AG08395 (cell line): Measurements from ENCODE around the gene CDYL2.
"Not testable (repeated sequence)": the region's sequence is repeated elsewhere in the genome, so short reads cannot be mapped to it uniquely, and the experiment has no call there.

ENCODE experiments used
- DNase-seq: peaks from one replicate; pipeline ENCODE4 v3.0.0; 2012; ENCODE audit warnings: mixed read lengths, low spot score

The CDYL2 gene

DNA sequence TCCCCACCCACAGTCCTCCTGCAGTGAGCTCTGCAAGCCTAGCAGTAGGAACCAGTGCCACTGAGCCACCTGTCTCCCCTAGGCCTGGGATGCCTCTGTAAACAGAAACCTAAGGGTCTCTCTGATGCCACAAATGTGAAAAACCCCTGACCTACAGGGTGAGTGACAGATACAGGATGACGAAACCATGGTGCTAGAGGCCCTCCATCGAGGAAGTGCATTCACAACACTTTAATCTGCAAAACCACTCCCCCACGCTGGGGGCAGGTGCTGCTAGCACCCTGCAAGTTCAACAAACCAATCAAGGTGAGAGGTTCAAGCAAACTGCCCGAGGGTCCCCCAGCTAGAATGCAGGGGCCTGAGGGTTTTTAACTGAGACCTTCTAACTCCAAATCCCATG is 59.5 kb downstream of the CDYL2 start:
- no peak for DNase-seq

GRCh38 chr16:80743772-80744171 is 60.6 kb downstream of the CDYL2 start:
- no peak for DNase-seq

DNA sequence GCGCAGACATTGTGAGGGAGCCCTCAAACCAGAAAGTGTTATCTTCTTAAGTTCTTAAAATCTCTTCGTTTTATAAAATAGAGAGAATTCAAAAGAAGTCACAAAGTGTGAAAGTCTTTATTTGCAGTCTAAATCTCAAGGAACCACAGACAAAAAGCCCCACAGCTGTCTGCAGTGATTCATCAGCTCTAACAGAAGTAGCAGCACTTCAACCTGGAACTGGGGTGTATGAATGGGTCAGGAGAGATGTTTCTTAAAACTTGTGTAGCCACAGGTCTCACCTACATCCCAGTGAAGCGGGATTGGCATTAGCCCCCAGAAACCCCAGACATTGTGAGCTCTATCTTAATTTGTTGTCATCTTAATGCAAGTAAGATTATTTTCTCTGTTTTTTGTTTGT is 61.1 kb downstream of the CDYL2 start:
- no peak for DNase-seq

DNA sequence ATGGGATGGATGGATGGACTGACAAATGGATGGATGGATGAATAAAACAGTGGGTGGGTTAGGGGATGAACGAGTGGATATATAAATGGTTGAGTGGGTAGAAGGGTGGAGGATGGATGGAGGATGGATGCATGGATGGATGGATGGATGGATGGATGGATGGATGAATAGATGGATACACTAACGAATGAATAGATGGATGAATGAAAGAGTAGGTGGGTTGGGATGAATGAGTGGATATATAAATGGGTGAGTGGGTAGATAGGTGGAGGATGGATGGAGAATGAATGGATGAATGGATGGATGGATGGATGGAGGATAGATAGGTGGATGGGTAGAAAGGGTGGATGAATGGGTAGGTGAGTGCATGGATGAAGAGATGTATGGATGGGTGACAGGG is 62.1 kb downstream of the CDYL2 start:
- no peak for DNase-seq

DNA sequence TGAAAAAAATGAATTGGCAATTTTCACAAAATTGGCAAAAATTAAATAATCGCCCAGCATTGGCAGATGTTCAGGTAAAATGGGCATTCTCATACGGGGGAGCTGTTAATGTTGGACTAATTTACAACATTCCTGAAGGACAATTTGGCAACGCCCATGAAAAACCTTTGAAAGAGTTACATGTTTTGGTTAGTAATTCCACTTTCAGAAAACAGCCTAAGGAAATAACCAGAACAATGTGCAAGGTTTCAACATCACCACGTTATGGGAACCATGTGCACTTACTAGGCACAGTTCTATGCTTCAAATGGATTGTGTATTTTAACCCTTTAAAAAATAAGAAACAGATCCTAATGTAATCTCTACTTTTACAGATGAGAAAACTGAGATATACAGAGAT is 62.7 kb downstream of the CDYL2 start:
- DNase-seq, result no peak

DNA sequence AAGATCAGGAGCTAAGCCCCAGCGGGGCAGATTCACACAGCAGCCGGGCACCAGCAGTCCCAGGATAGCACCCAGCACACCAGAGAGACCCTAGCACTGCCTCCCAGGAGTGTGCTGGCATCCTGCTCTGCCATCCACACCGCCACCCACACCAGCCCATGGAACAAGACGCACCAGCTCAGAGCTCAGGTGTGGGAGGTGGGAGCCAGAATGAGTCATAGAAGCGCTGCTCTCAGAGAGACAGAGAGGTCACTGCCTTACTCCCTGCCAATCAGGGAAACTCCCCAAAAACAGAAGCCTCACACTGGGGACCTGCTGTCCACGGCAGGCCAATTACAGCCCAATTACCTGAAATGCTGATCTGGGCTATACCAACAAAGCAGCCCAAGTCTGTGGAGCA is 64.9 kb downstream of the CDYL2 start:
- DNase-seq, result no peak

DNA sequence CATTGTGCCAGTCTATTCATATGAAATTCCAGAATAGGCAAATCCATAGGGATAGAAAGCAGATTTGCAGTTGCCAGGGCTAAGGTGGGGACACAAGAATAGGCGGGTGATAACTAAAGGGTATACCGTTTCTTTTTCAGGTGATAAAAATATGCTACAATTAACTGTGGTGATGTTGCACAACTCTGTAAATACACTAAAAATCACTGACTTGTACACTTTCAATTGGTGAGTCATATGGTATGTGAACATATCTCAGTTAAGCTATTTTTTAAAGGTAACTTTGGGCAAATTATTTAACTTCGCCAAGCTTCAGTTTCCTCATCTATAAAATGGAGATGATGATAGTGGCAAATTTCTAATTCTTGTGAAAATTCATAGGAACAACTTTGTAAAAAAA is 65.9 kb downstream of the CDYL2 start:
- DNase-seq, result no peak

- DNase-seq, result no peak
These were observed 68.6 kb downstream of the CDYL2 start for GRCh38 chr16:80735846-80736245.

GRCh38 chr16:80733407-80733806 is 71.0 kb downstream of the CDYL2 start:
- no peak for DNase-seq

- no peak for DNase-seq
These were observed 72.5 kb downstream of the CDYL2 start for GRCh38 chr16:80731915-80732314.

DNA sequence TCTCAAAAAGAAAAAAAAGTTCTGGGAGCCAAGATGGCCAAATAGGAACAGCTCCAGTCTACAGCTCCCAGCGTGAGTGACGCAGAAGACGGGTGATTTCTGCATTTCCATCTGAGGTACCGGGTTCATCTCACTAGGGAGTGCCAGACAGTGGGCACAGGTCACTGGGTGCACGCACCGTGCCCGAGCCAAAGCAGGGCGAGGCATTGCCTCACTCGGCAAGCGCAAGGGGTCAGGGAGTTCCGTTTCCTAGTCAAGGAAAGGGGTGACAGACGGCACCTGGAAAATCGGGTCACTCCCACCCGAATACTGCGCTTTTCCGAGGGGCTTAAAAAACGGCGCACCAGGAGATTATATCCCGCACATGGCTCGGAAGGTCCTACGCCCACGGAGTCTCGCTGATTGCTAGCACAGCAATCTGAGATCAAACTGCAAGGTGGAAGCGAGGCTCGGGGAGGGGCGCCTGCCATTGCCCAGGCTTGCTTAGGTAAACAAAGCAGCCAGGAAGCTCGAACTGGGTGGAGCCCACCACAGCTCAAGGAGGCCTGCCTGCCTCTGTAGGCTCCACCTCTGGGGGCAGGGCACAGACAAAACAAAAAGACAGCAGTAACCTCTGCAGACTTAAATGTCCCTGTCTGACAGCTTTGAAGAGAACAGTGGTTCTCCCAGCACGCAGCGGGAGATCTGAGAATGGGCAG is 77.2 kb downstream of the CDYL2 start:
- DNase-seq, result not testable (repeated sequence)

DNA sequence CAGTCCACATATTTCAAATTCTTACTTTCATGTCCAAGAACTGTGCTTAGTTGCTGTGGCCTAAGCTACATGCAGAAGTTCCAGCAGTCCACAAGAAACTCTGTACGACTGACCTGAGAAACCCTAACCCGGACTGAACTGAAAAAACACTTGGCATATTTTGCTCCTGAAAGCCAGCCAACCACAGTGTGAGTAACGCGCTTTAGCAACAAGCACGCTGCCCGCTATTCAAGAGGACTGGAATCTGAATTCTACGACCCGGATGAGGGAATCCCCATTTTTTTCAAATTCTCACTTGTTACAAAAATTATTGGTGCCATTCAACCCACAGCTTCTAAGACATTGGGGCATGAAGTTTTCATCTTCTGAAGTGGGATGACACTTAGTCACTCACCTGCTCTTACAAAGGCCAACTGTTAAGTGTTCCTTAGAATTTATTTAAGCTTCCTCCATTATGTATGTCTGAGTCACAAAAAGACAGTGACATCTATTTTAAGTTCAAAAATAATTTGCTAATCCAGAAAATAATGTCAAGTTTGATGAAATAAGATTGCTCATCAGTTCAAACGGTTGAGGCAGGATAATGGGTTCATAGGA is 78.7 kb downstream of the CDYL2 start:
- DNase-seq, result no peak

DNA sequence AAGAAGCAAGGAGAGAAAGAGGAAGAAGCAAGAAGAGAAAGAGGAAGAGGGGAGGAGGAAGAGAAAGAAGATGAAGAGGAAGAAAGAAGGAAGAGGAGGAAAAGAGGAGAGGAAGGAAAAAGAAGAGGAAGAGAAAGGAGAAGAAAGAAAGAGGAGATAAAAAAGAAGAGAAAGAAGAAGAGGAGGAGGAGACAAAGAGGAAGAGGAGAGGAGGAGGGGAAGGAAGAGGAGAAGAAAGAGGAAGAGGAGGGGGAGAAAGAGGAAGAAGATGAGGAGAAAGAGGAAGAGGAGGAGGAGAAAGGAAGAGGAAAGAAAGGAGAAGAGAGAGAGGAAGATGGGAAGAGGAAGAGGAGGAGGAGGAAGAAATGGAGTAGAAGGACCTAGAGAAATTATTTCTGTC is 80.4 kb downstream of the CDYL2 start:
- DNase-seq, result no peak

DNA sequence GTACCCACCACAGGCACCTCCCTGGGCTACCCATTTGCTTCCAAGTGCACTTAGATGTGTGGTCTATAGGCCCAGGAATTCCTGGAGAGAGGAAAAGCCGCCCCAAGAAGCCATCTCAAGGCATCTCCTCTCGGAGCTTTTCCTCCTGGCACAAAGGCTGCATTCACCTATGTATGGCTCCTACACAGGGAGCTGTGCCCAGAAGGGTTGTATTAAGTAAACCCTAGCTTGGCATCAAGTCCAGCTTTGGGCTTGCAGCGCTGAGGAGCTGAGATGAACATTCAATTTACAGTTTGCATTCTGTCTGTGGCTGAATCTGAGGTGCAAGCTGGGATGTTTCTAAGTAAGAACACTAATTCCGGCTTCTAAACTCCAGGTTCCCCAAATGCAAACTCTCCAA is 81.3 kb downstream of the CDYL2 start:
- DNase-seq, result no peak

- peak; percentile 41 for DNase-seq
These were observed 83.5 kb downstream of the CDYL2 start for GRCh38 chr16:80720804-80721371.

DNA sequence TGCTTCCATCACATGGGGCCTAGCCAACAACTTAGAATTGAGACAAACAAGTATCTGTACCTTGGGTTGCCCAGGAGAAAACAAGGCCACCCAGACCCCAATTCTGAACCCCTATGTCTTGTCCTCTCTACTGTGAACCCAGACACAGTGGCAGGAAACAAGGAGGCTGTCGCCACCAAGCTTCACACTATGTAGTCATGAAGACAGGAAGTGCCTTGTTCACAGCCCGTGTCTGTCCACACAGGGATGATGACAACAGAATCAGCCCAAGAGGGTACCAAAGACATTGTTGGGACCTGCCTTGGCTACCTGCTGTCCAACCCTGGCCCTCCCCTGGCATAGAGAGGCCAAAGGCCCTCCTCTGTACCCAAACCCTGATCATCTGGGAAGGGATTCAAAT is 84.8 kb downstream of the CDYL2 start:
- DNase-seq, result no peak

DNA sequence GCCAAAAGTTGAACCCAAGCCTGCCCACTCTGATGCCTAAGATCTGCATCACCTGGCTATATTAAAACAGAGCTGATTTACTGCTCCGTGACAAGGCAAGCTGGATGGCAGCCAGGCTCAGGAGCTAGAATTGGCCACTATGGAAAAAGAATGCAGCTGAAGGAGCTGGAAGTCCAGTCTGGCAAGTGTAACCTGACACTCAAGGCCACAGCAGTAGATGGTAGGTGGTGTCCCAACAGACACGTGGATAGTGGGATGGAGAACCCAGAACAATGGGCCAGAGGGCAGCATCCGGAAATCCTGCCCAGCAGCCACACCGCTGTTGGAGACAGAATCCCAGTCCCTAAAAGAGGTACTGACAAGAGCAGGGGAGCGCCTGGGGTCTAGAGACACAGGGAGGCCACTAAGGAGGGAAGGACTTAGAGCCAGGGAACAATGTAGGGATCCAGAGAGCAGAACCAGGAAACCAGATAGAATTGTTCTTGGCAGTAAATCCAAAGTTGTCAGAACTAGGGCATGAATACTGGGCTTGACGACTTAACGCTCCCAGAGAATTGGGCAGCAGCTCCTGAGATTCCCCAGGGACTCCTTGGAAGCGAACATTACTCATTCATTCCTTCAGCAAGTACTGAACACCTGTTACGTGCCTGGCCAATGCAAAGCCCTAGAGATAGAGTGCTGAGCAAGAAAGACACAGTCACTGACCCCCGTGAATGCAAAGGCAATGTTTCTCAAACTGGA is 85.7 kb downstream of the CDYL2 start:
- peak; percentile 18 for DNase-seq

GRCh38 chr16:80717611-80718010 is 86.8 kb downstream of the CDYL2 start:
- DNase-seq, result no peak

- DNase-seq, result no peak
These were observed 87.7 kb downstream of the CDYL2 start for GRCh38 chr16:80716564-80717139.

- DNase-seq, result no peak
These were observed 93.0 kb downstream of the CDYL2 start for GRCh38 chr16:80711406-80711805.

GRCh38 chr16:80710918-80711317 is 93.5 kb downstream of the CDYL2 start:
- peak; percentile 25 for DNase-seq

DNA sequence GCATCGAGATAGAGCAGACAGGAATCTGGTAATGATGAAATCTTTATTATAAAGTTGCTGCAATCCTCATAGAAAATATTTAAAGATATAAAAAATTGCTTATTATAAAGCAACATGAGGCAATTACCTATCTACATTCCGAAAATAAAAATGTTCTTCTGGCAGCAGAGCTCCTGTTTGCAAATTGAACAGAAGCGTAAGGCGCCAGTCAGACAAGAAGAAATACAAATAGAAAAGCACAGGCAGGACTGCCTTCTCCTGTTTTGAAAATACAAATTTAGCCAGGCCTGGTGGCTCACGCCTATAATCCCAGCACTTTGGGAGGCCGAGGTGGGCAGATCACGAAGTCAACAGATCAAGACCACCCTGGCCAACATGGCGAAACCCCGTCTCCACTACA is 95.6 kb downstream of the CDYL2 start:
- DNase-seq, result no peak

DNA sequence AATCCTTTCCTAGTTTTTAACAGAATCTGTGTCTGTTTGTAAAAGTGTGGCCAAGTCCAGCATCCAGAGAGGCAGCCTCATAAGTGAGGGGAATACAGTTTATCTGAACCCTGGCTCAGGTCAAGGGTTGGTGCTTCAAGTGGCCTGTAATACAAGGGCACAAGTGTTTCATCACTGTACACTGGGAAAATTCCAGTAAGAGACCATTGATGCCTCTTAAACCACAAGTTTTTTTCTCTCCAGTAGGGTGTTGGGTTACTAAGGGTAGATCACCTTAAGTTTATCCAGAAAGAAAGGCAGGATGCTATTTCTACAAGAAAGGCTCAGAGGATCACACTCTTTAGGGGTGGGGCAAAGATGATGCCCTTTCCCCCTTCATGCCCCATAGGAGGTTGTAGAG is 96.7 kb downstream of the CDYL2 start:
- DNase-seq, result no peak
